Muscle of leg (tissue), 11 donors: ENCODE results near the gene NKD1. TPM values are rescaled to one million over a fixed set of nuclear protein-coding genes. Genes with fewer than 3 reads are reported as not detected.

ENCODE experiments used
- DNase-seq: peaks from one replicate; pipeline ENCODE4 v3.0.0; 2013
- H3K27ac ChIP-seq: one replicate; pipeline ENCODE4 v1.5.1; 2013; ENCODE audit warnings: mild to moderate bottlenecking, low read length, control low read depth
- H3K27me3 ChIP-seq: one replicate; pipeline ENCODE4 v1.6.1; 2013; ENCODE audit warnings: low read length; ENCODE audit not compliant: control insufficient read depth, insufficient read depth
- H3K36me3 ChIP-seq: one replicate; pipeline ENCODE4 v1.6.1; 2013; ENCODE audit warnings: low read length; ENCODE audit not compliant: control insufficient read depth, insufficient read depth
- H3K4me1 ChIP-seq: one replicate; pipeline ENCODE4 v1.6.1; 2013; ENCODE audit warnings: low read length; ENCODE audit not compliant: control insufficient read depth, insufficient read depth
- H3K4me3 ChIP-seq: one replicate; pipeline ENCODE4 v1.5.1; 2013; ENCODE audit warnings: low read length, control low read depth
- H3K9me3 ChIP-seq: replicated peaks from 2 replicates; pipeline ENCODE4 v1.6.1; 2013; ENCODE audit warnings: low read depth, low read length; ENCODE audit not compliant: control insufficient read depth
- WGBS: methylation state at CpG from one replicate; pipeline ENCODE4 v1.1.5; 2013; ENCODE audit warnings: missing lambda C conversion rate; ENCODE audit not compliant: insufficient coverage; 5-methylcytosine and 5-hydroxymethylcytosine counted together
- polyA plus RNA-seq, 8 donors: library from polyadenylated mRNA; unstranded; fragments of 120-200 nt; gene quantifications; one replicate each; pipeline versions ENCODE4 v1.2.1 to v1.2.3, GENCODE V29; 2013; ENCODE audit warnings: inconsistent platforms in 1 of 8, low replicate concordance in 1 of 8; ENCODE audit not compliant: insufficient read length in 8 of 8, insufficient read depth in 1 of 8
- total RNA-seq: library from RNA; stranded (reverse); fragments of 120-200 nt; gene quantifications from one replicate; pipeline ENCODE4 v1.2.4, GENCODE V29; 2013

NKD1 gene
- total and polyA plus RNA-seq, 9 donors: 2.8 to 7.7 (median 4.5) TPM

- WGBS: no CpG with 5 or more reads among the region's 5 CpGs
- no peaks in the 10 kb centered on the region for H3K36me3 ChIP-seq
- no peak overlapping the region for H3K4me3 ChIP-seq
- peaks cover 9% of the 10 kb centered on the region for H3K4me1 ChIP-seq
- no peak overlapping the region for H3K27ac ChIP-seq
- no peaks in the 10 kb centered on the region for H3K27me3 ChIP-seq
- peaks cover 8% of the 10 kb centered on the region for H3K9me3 ChIP-seq
- DNase-seq: no peak
These were observed 17.2 kb downstream of the NKD1 start for GRCh38 chr16:50565428-50565827.

- no peaks in the 10 kb centered on the region for H3K27me3 ChIP-seq
- peak; percentile 57 for DNase-seq
These were observed 18.1 kb downstream of the NKD1 start for GRCh38 chr16:50566014-50566962.

DNA sequence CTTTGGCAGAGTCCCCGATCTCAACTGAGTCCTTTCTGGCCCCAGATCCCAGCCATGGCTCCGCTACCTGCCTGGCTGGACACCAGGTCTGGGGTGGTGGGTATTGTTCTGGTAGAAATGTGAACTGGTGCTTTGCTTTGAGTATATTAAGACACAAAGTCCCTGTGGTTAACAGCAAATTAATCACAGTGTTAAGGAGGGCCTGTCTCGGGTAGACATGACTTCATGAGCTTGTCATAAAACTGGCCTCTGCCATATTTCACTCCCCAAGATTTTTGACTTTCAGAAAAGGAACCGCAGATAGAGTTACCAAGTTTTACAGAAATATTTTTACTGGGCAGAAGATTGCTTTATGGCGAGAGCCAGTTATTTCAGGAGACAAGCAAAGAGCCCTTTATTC is 19.5 kb downstream of the NKD1 start:
- WGBS: 68% methylated on average over 3 of the region's 5 CpGs
- no peak overlapping the region for H3K27ac ChIP-seq
- H3K4me1 ChIP-seq: peaks cover 12% of the 10 kb centered on the region
- no peak for DNase-seq
- no peaks in the 10 kb centered on the region for H3K27me3 ChIP-seq
- H3K36me3 ChIP-seq: no peaks in the 10 kb centered on the region
- H3K9me3 ChIP-seq: no peaks in the 10 kb centered on the region
- no peak overlapping the region for H3K4me3 ChIP-seq

More at GRCh38 chr16:50566014-50566962, 18.1 kb downstream of the NKD1 start:
- Histone ChIP-seq H3K36me3 (no peaks in the 10 kb centered on the region), H3K9me3 (peaks cover 4% of the 10 kb centered on the region), H3K4me1 (peaks cover 12% of the 10 kb centered on the region), H3K4me3 (no peak overlapping the region), H3K27ac (no peak overlapping the region)
- 38% methylated on average over 3 of the region's 7 CpGs for WGBS

GRCh38 chr16:50568187-50568815 is 20.1 kb downstream of the NKD1 start:
- no peak overlapping the region for H3K27ac ChIP-seq
- no peaks in the 10 kb centered on the region for H3K27me3 ChIP-seq
- peaks cover 13% of the 10 kb centered on the region for H3K4me1 ChIP-seq
- H3K9me3 ChIP-seq: no peaks in the 10 kb centered on the region
- WGBS: 37% methylated on average over 3 of the region's 9 CpGs
- no peak for DNase-seq
- H3K4me3 ChIP-seq: no peak overlapping the region
- H3K36me3 ChIP-seq: no peaks in the 10 kb centered on the region

DNA sequence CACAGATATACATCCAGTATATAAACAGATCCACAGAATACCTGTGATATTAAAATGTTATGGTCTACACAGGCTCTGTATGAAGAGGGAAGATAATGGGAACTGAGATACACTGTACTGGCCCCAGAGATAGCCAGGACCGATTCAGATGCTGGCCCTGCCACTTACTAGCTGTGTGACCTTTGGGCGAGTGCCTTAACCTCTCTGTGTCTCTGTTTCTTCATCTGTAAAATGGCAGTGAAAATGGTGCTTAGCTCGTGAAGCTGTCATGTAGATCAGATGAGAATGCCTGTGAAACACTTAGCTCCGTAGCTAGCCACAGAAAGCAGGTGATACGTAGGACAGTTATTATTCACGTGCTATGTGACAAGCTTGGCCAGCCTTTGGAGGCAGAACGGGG is 22.2 kb downstream of the NKD1 start:
- Histone ChIP-seq H3K27me3 (no peaks in the 10 kb centered on the region), H3K4me3 (no peak overlapping the region), H3K4me1 (peaks cover 31% of the 10 kb centered on the region), H3K27ac (no peak overlapping the region), H3K9me3 (no peaks in the 10 kb centered on the region), H3K36me3 (no peaks in the 10 kb centered on the region)
- 87% methylated on average over 7 of the region's 7 CpGs for WGBS
- no peak for DNase-seq

DNA sequence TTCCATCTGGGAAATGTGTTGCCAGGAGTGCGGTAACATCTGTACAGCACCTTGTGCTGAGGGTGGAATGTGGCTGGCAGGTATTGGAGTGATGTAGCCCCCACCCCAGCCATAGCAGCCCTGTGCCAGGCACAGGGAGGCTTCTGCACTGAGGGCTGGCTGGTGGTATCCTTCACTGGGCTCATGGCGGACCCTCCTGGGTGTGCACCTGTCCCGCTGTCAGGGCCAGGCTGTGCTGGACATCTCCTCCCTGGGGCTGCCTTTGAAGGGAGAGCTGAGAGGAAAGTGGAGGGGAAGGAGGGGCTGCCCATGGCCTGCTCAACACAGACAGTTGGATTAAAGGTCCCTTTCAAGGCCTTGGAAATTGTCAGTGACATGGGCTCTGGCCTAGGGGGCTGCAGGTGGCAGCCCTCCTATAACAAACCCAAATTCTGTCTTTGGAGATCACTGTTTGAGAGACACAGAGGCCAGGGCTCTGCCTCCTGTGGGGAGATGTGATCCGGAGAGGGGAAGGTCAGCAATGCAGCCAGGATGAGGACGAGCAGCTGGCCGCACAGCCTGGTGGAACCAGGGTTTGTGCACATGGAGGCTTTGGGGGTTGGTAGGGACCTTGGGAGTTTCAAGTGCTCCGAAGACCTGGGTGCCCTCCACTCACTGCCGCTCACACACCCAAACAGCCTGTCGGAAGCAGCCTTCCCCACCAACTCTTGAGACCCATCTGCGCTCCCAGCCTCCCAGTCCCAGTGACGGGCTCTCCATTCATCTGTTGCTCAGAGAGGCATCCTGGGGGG is 22.8 kb downstream of the NKD1 start:
- no peak for DNase-seq
- Histone ChIP-seq H3K4me3 (no peak overlapping the region), H3K4me1 (peaks cover 30% of the 10 kb centered on the region), H3K27ac (no peak overlapping the region), H3K9me3 (no peaks in the 10 kb centered on the region), H3K36me3 (no peaks in the 10 kb centered on the region), H3K27me3 (no peaks in the 10 kb centered on the region)
- 84% methylated on average over 7 of the region's 11 CpGs for WGBS

DNA sequence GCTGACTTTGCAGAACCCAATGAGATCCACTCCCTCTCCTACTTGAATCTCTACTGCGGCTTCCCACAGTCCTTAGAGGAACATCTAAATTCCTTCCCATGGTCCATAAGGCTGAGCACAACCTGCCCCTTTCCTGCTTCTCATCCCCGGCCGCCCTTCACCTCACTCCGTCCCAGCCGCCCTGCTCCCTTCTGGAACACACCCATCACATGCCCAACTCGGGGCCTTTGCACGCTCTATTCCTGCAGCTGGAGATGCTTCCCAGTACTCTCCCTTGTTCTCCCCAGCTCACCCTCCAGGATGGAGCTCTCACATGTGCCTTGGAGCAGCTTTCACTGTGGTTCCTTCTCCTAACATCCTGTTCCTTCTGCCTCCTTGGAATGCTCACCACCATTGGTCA is 23.6 kb downstream of the NKD1 start:
- Histone ChIP-seq H3K4me1 (peaks cover 27% of the 10 kb centered on the region), H3K27ac (no peak overlapping the region), H3K4me3 (no peak overlapping the region), H3K9me3 (no peaks in the 10 kb centered on the region), H3K36me3 (no peaks in the 10 kb centered on the region), H3K27me3 (no peaks in the 10 kb centered on the region)
- DNase-seq: no peak
- WGBS: 94% methylated on average over 7 of the region's 7 CpGs

DNA sequence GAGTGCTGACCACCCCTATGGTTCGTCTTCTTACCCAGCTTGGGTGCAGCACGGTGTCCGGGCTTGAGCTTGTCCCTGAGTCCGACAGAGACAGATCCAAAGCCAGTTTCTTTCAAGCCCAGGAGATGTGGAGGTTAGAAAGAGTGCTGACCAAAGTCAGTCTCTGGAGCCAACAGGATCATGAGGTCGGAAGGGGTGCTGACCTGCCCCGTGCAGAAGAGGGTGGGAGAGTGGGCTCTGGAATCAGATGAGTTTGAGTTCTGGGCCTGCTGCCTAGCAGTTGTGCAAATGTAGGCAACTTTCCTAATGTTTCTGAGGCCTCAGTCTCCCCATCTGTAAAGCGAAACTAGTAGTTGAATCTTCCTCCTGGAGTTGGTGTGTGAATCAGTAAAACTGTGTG is 24.5 kb downstream of the NKD1 start:
- no peak overlapping the region for H3K27ac ChIP-seq
- WGBS: 71% methylated on average over 5 of the region's 7 CpGs
- no peaks in the 10 kb centered on the region for H3K9me3 ChIP-seq
- H3K4me1 ChIP-seq: peaks cover 27% of the 10 kb centered on the region
- no peak overlapping the region for H3K4me3 ChIP-seq
- no peaks in the 10 kb centered on the region for H3K27me3 ChIP-seq
- no peak for DNase-seq
- H3K36me3 ChIP-seq: no peaks in the 10 kb centered on the region

GRCh38 chr16:50573279-50573678 is 25.1 kb downstream of the NKD1 start:
- Histone ChIP-seq H3K4me1 (peaks cover 24% of the 10 kb centered on the region), H3K4me3 (no peak overlapping the region), H3K36me3 (no peaks in the 10 kb centered on the region), H3K9me3 (no peaks in the 10 kb centered on the region), H3K27me3 (no peaks in the 10 kb centered on the region), H3K27ac (no peak overlapping the region)
- no peak for DNase-seq
- 86% methylated on average over 4 of the region's 5 CpGs for WGBS
